ENCODE results near the gene ARPC4.

The ARPC4 gene

GRCh38 chr3:9792405-9793160 lies at the start of gene ARPC4, which contains the start of gene TADA3:
Gene ARPC4, plus strand, starts transcription at chr3:9793082. Its CDS starts 40 bp downstream, at chr3:9793122.
Gene TADA3, minus strand, starts transcription at chr3:9792473. Its CDS starts 1,007 bp downstream, at chr3:9791466.
- Histone ChIP-seq H3K9ac (ENCODE audit: low read length) (peak within 1 kb of the TSS; percentile 97), H2AFZ (ENCODE audit: low read depth, low read length) (peak within 1 kb of the TSS; percentile 73; the same call in 1 of the 2 replicates), H4K20me1 (ENCODE audit: insufficient read depth, low read length) (peaks cover 11% of the 10 kb centered on the region), H3K4me3 (ENCODE audit: low read length) (peak within 1 kb of the TSS; percentile 92), H3K4me1 (ENCODE audit: low read length) (peaks cover 39% of the 10 kb centered on the region), H3K27me3 (ENCODE audit: low read depth, low read length) (no peaks in the 10 kb centered on the region), H3K36me3 (replicated peaks; ENCODE audit: low read depth, low read length) (peaks cover 44% of the 10 kb centered on the region), H3K79me2 (ENCODE audit: low read length) (peaks cover 64% of the 10 kb centered on the region), H3K9me3 (ENCODE audit: insufficient read depth, low read length) (no peaks in the 10 kb centered on the region), H3K4me2 (ENCODE audit: low read length) (peak within 1 kb of the TSS; percentile 99), H3K27ac (ENCODE audit: low read length) (peak within 1 kb of the TSS; percentile 99)
- TF ChIP-seq, protein P1, sequence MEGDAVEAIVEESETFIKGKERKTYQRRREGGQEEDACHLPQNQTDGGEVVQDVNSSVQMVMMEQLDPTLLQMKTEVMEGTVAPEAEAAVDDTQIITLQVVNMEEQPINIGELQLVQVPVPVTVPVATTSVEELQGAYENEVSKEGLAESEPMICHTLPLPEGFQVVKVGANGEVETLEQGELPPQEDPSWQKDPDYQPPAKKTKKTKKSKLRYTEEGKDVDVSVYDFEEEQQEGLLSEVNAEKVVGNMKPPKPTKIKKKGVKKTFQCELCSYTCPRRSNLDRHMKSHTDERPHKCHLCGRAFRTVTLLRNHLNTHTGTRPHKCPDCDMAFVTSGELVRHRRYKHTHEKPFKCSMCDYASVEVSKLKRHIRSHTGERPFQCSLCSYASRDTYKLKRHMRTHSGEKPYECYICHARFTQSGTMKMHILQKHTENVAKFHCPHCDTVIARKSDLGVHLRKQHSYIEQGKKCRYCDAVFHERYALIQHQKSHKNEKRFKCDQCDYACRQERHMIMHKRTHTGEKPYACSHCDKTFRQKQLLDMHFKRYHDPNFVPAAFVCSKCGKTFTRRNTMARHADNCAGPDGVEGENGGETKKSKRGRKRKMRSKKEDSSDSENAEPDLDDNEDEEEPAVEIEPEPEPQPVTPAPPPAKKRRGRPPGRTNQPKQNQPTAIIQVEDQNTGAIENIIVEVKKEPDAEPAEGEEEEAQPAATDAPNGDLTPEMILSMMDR (IDR thresholded peaks at IDR 0.05; ENCODE audit: low read depth, low read length), result no peak
- TF ChIP-seq EZH2phosphoT487 (IDR thresholded peaks at IDR 0.05; ENCODE audit: low read depth), result no peak

DNA sequence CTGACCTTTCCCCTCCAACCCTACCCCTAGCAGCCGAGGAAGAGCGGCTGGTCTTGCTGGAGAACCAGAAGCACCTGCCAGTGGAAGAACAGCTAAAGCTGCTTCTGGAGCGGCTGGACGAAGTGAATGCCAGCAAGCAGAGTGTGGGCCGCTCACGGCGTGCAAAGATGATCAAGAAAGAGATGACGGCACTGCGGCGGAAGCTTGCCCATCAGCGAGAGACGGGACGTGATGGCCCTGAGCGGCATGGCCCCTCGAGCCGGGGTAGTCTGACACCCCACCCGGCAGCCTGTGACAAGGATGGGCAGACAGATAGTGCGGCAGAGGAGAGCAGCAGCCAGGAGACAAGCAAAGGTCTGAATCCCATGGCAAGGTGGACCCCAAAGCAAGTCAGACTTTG lies 49.3 kb upstream of the ARPC4 start:
- no peak overlapping the region for H3K4me3 ChIP-seq (ENCODE audit: low read length)
- H3K9me3 ChIP-seq (ENCODE audit: insufficient read depth, low read length), result no peaks in the 10 kb centered on the region
- TF ChIP-seq, protein P1 (IDR thresholded peaks at IDR 0.05; ENCODE audit: low read depth, low read length), result no peak
- no peak for TF ChIP-seq EZH2phosphoT487 (IDR thresholded peaks at IDR 0.05; ENCODE audit: low read depth)
- H3K4me2 ChIP-seq (ENCODE audit: low read length), result no peak overlapping the region
- no peak overlapping the region for H3K9ac ChIP-seq (ENCODE audit: low read length)
- no peaks in the 10 kb centered on the region for H3K4me1 ChIP-seq (ENCODE audit: low read length)
- H3K36me3 ChIP-seq (replicated peaks; ENCODE audit: low read depth, low read length), result peaks cover 70% of the 10 kb centered on the region
- H2AFZ ChIP-seq (ENCODE audit: low read depth, low read length), result no peak overlapping the region
- no peaks in the 10 kb centered on the region for H3K27me3 ChIP-seq (ENCODE audit: low read depth, low read length)
- H3K27ac ChIP-seq (ENCODE audit: low read length), result no peak overlapping the region
- no peaks in the 10 kb centered on the region for H4K20me1 ChIP-seq (ENCODE audit: insufficient read depth, low read length)
- H3K79me2 ChIP-seq (ENCODE audit: low read length), result no peaks in the 10 kb centered on the region

DNA sequence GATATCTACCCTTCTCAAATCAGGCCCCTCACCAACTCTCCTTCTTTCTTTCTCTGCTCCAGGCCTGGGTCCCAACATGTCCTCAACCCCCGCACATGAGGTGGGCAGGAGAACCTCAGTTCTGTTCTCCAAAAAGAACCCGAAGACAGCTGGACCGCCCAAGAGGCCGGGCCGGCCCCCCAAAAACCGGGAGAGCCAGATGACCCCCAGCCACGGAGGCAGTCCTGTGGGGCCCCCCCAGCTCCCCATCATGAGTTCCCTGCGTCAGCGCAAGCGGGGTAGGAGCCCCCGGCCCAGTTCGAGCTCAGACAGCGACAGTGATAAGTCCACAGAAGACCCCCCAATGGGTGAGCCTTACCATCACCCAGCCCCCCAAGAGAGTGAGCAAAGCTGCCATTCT lies 48.7 kb upstream of the ARPC4 start:
- Histone ChIP-seq H3K9me3 (ENCODE audit: insufficient read depth, low read length) (no peaks in the 10 kb centered on the region), H3K27me3 (ENCODE audit: low read depth, low read length) (no peaks in the 10 kb centered on the region), H3K36me3 (replicated peaks; ENCODE audit: low read depth, low read length) (peaks cover 72% of the 10 kb centered on the region), H3K79me2 (ENCODE audit: low read length) (no peaks in the 10 kb centered on the region), H3K27ac (ENCODE audit: low read length) (no peak overlapping the region), H4K20me1 (ENCODE audit: insufficient read depth, low read length) (no peaks in the 10 kb centered on the region), H2AFZ (ENCODE audit: low read depth, low read length) (no peak overlapping the region), H3K4me2 (ENCODE audit: low read length) (no peak overlapping the region), H3K4me3 (ENCODE audit: low read length) (no peak overlapping the region), H3K4me1 (ENCODE audit: low read length) (peaks cover 2% of the 10 kb centered on the region), H3K9ac (ENCODE audit: low read length) (no peak overlapping the region)
- TF ChIP-seq, protein P1 (IDR thresholded peaks at IDR 0.05; ENCODE audit: low read depth, low read length), result no peak
- TF ChIP-seq EZH2phosphoT487 (IDR thresholded peaks at IDR 0.05; ENCODE audit: low read depth), result no peak

DNA sequence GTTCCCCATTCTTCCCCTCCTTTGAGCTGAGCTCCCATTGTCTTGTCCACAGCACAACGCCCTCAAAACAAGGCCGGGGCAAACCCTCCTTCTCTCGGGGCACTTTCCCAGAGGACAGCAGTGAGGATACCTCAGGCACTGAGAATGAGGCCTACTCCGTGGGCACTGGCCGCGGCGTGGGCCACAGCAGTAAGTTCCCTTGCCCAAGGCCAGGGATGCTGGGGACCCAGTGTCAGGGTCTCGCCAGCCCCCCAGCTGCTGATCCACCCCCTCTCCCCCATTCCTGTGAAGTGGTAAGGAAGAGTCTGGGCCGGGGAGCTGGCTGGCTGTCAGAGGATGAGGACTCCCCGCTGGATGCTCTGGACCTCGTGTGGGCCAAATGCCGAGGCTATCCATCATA lies 47.4 kb upstream of the ARPC4 start:
- Histone ChIP-seq H3K4me3 (ENCODE audit: low read length) (no peak overlapping the region), H3K79me2 (ENCODE audit: low read length) (peaks cover 3% of the 10 kb centered on the region), H3K9ac (ENCODE audit: low read length) (no peak overlapping the region), H3K4me2 (ENCODE audit: low read length) (no peak overlapping the region), H3K27ac (ENCODE audit: low read length) (no peak overlapping the region), H3K36me3 (replicated peaks; ENCODE audit: low read depth, low read length) (peaks cover 60% of the 10 kb centered on the region), H3K27me3 (ENCODE audit: low read depth, low read length) (no peaks in the 10 kb centered on the region), H3K9me3 (ENCODE audit: insufficient read depth, low read length) (no peaks in the 10 kb centered on the region), H3K4me1 (ENCODE audit: low read length) (peaks cover 5% of the 10 kb centered on the region), H4K20me1 (ENCODE audit: insufficient read depth, low read length) (no peaks in the 10 kb centered on the region), H2AFZ (ENCODE audit: low read depth, low read length) (no peak overlapping the region)
- TF ChIP-seq, protein P1 (IDR thresholded peaks at IDR 0.05; ENCODE audit: low read depth, low read length), result no peak
- no peak for TF ChIP-seq EZH2phosphoT487 (IDR thresholded peaks at IDR 0.05; ENCODE audit: low read depth)

Data from OCI-LY3 (cell line).